Bronchial epithelial cell (primary cell): Measurements from ENCODE around the gene CRAMP1. TPM values are rescaled to one million over a fixed set of nuclear protein-coding genes. Genes with fewer than 3 reads are reported as not detected.
A peak's percentile ranks its signal among the peaks of the same experiment; 100 is the strongest.

Source experiments
- DNase-seq: peaks from one replicate; pipeline ENCODE4 v3.0.0-alpha.2; 2010; ENCODE audit warnings: low read depth
- FAIRE-seq: peaks from 2 replicates; lab custom pipeline; 2011; peaks lifted over from hg19 to GRCh38; lab: Jason Lieb, UNC
- H3K27me3 ChIP-seq: 2 replicates; pipeline ENCODE4 v1.5.1; 2011; ENCODE audit warnings: low read length; ENCODE audit not compliant: control insufficient read depth, insufficient read depth
- H3K36me3 ChIP-seq: 2 replicates; pipeline ENCODE4 v1.5.1; 2011; ENCODE audit warnings: low read length; ENCODE audit not compliant: control insufficient read depth, insufficient read depth
- H3K4me3 ChIP-seq: 2 replicates; pipeline ENCODE4 v1.5.1; 2011; ENCODE audit warnings: mild to moderate bottlenecking, low read depth, low read length, control low read depth
- total RNA-seq: library from RNA; depleted of rRNA; stranded (reverse); fragments of >200 nt; gene quantifications from 2 replicates; pipeline ENCODE4 v1.2.1, GENCODE V29; 2014
- TF ChIP-seq, protein P1 (sequence below): IDR thresholded peaks from 2 replicates; pipeline ENCODE4 v1.5.1; 2011; ENCODE audit warnings: mild to moderate bottlenecking, moderate library complexity, low read length, control low read depth, inconsistent platforms; ENCODE audit not compliant: insufficient read depth, severe bottlenecking

The CRAMP1 gene
- total RNA-seq, 1 donor from 2014 or later: 3.9 TPM

DNA sequence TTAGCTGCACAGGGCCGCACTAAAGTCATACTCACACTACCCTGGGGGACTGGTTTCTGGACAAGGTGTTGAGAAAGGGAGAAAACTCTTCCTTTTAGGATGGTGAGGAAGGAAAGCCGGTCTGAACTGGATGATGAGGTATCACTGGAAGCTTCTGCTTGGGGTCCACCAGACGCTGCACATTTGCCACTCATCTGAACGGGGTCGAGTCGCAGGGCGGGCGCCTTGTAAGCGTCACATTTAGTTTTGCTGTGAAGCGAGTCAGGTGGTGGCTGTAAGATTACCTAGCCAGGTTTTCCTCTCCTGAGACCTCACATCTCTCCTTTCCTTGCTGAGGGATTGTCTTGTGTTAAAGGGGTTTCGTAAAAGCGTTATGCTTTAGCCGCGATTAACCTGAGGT, 68.2 kb downstream of the CRAMP1 start:
- FAIRE-seq (no peak), DNase-seq (no peak)
- H3K36me3 ChIP-seq: peaks cover 10% of the 10 kb centered on the region
- H3K4me3 ChIP-seq: no peak overlapping the region
- no peaks in the 10 kb centered on the region for H3K27me3 ChIP-seq
- TF ChIP-seq, protein P1, sequence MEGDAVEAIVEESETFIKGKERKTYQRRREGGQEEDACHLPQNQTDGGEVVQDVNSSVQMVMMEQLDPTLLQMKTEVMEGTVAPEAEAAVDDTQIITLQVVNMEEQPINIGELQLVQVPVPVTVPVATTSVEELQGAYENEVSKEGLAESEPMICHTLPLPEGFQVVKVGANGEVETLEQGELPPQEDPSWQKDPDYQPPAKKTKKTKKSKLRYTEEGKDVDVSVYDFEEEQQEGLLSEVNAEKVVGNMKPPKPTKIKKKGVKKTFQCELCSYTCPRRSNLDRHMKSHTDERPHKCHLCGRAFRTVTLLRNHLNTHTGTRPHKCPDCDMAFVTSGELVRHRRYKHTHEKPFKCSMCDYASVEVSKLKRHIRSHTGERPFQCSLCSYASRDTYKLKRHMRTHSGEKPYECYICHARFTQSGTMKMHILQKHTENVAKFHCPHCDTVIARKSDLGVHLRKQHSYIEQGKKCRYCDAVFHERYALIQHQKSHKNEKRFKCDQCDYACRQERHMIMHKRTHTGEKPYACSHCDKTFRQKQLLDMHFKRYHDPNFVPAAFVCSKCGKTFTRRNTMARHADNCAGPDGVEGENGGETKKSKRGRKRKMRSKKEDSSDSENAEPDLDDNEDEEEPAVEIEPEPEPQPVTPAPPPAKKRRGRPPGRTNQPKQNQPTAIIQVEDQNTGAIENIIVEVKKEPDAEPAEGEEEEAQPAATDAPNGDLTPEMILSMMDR: no peak

DNA sequence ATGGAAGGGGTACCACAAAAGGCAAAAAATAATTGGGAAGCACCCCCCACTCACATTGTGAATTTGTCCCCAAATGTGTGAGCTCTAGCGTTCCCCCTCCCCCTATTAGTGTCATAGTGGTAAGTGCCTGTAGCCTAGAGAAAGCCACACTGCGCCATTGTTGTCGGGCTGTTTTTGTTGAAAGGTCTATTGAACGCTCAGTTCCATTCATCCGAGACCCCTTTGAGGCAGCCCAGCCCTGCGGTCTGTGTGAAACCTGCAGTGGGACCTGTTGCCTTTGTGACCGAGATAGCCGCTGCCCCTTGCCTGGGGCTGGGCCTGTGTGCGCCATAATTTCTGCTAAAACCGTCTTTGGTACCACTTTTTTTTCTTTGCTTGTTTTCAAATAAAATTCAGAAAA, 68.9 kb downstream of the CRAMP1 start:
- Histone ChIP-seq H3K36me3 (peaks cover 8% of the 10 kb centered on the region), H3K27me3 (no peaks in the 10 kb centered on the region), H3K4me3 (no peak overlapping the region)
- FAIRE-seq (no peak), DNase-seq (no peak)
- TF ChIP-seq, protein P1: no peak

DNA sequence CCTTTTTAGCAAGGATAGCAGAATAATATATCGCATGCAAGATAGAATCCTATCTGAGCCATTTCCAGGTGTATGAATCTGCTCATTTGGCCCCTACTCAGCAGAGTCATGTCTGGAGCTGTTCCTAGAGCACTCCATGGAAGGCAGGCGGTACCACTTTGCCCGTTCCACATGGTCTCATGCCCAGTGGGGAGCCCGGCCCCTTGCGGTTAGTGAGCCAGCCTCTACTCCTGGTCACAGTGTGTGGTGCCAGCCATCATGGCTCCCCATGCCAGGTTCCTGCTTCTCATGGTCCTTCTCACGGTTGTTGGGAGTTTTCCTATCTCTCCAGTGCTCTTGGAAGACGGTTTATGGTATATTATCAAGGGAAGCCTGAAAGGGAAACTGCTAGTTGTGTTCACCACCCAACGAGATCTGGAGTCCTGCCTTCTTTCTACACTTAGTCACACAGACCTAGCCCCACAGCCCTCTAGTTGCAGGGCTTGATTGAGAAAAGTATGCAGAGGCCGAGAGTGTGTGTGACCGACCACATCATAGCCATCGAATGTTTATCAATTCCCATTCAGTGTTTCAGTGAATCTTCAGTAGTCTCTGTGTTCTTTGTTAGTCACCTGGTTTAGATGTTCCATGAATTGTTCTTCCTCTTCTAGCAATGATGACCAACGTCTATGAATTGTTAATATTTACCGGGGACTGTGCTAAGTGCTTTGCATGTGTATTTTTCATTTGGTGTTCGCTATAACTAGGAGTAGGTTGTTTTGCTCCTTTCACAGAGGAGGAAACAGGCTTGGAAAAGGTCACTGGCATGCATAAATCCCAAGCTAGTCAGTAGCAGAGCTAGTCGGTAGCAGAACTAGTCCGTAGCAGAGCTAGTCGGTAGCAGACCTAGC, 75.5 kb downstream of the CRAMP1 start:
- DNase-seq (no peak), FAIRE-seq (no peak)
- TF ChIP-seq, protein P1: no peak
- H3K27me3 ChIP-seq: no peaks in the 10 kb centered on the region
- H3K36me3 ChIP-seq: peaks cover 17% of the 10 kb centered on the region
- H3K4me3 ChIP-seq: no peak overlapping the region

DNA sequence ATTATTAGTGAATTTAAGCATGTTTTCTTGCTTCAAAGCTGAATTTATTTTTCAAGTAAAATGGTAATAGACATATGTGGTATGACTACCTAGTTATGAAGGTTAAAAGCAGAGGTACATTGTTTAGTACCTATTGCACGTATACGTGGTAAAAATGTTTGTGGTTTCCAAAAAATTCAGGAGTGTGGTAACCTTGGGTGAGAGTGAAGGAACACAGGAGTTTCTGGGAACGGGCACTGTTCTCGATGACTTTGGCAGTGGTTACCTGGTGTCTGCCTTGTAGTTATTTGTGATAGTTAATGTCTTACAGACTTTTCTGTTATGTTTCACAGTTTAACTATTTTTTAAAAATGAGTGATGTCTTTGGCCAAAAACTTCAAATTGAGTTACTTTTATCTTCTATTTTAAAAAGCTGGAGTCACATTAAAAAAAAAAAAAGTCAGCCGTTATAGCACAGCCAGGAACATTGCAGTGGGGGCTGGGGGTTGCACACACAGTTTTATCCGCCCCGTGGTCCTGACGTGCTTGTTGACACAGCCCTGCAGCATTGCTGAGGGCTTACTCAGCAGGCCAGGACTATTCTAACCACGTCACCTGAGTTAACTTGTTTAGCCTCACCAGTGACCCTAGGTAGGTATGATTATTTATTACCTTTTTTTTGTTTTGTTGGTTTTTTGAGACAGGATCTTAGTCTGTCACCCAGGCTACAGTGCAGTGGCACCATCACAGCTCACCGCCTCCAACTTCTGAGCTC, 76.8 kb downstream of the CRAMP1 start:
- DNase-seq (peak; percentile 94), FAIRE-seq (no peak)
- Histone ChIP-seq H3K4me3 (no peak overlapping the region), H3K27me3 (no peaks in the 10 kb centered on the region), H3K36me3 (peaks cover 24% of the 10 kb centered on the region)
- TF ChIP-seq, protein P1: no peak

DNA sequence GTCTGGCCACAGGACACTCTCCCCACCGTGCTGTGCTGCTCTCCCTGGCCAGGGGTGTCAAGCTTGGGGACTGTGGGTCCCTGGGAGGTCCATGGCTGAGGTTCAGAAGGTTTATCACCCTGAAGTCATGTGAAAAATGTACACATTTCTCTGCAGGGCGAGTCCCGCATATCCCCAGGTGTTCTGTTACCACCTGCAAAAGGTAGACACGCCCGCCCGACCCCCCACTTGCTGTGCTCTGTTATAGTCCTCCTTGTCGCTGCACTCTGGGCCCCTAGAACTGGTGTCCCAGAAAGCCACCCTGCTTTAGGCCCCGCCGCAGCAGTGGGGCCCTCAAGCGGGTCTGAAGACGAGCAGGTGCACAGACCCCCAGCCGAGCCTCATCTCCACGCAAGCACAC, 77.7 kb downstream of the CRAMP1 start:
- Histone ChIP-seq H3K27me3 (no peaks in the 10 kb centered on the region), H3K36me3 (peaks cover 25% of the 10 kb centered on the region), H3K4me3 (no peak overlapping the region)
- TF ChIP-seq, protein P1: no peak
- FAIRE-seq (no peak), DNase-seq (no peak)
